Skeletal muscle satellite cell (primary cell): Measurements from ENCODE around the gene FES.
"Not testable (repeated sequence)": the region's sequence is repeated elsewhere in the genome, so short reads cannot be mapped to it uniquely, and the experiment has no call there.

Experiments
- H3K27me3 ChIP-seq: 2 replicates; pipeline ENCODE4 v1.7.0; 2013; ENCODE audit warnings: low read length; ENCODE audit not compliant: control insufficient read depth, insufficient read depth
- H3K36me3 ChIP-seq: 2 replicates; pipeline ENCODE4 v1.7.0; 2013; ENCODE audit warnings: mild to moderate bottlenecking, control low read depth, low read length; ENCODE audit not compliant: insufficient read depth
- H3K4me1 ChIP-seq: 2 replicates; pipeline ENCODE4 v1.7.0; 2013; ENCODE audit warnings: low read length; ENCODE audit not compliant: control insufficient read depth, insufficient read depth
- H3K4me2 ChIP-seq: 2 replicates; pipeline ENCODE4 v1.7.0; 2013; ENCODE audit warnings: mild to moderate bottlenecking, low read length
- H3K4me3 ChIP-seq: 2 replicates; pipeline ENCODE4 v1.7.0; 2013; ENCODE audit warnings: low read length
- H3K9ac ChIP-seq: 2 replicates; pipeline ENCODE4 v1.7.0; 2013; ENCODE audit warnings: mild to moderate bottlenecking, low read depth, low read length, moderate library complexity
- H3K9me3 ChIP-seq: replicated peaks from 2 replicates; pipeline ENCODE4 v1.7.0; 2013; ENCODE audit warnings: mild to moderate bottlenecking, control low read depth, low read length

Gene FES

DNA sequence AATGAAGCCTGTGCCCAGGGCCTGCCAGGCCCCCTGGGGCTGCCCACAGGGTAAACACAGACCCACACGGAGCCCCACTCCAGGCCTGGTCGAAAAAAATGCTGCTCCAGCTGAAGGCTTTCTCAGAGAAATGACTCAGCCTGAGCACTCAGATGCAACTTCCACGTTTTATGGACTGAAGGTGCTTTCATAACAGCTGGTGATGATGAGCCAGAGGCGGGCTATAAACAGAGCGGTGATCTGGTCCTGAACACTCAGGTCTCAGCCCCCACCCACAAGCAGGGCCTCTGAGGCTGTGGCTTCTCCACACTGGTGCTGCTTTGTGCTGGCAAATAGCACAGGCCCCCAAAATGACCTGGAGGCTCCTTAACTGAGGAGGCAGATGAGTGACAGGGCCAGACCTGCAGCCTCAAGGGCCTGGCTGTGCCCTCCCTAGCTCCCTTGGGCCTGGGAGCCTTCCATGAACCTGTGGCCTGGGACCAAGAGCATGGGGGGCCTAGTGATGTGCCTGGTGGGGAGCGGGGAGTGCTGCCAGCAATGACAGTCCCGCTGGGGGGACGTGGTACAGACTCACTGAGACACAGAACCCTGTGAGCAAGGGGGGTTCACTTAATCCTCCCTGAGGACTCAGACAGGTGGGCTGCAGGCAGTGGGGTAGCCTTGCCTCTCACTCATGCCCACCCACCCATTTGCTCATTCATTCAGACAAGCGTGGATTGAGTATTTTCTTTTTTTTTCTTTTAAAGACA lies 38.9 kb upstream of the FES start:
- Histone ChIP-seq H3K4me1 (peaks cover 10% of the 10 kb centered on the region), H3K9ac (peak overlapping the region; percentile 19)

GRCh38 chr15:90849424-90849823 lies 34.9 kb upstream of the FES start:
- H3K27me3 ChIP-seq, result not testable (repeated sequence)
- H3K4me1 ChIP-seq, result peaks cover 19% of the 10 kb centered on the region

More for the DNA sequence above, 38.9 kb upstream of the FES start:
- Histone ChIP-seq H3K27me3 (peaks cover 3% of the 10 kb centered on the region), H3K4me2 (peak overlapping the region; percentile 43), H3K36me3 (no peaks in the 10 kb centered on the region), H3K4me3 (no peak overlapping the region), H3K9me3 (no peaks in the 10 kb centered on the region)

GRCh38 chr15:90851114-90851513 lies 33.2 kb upstream of the FES start:
- H3K4me3 ChIP-seq, result no peak overlapping the region
- H3K9me3 ChIP-seq, result no peaks in the 10 kb centered on the region
- H3K36me3 ChIP-seq, result no peaks in the 10 kb centered on the region
- H3K9ac ChIP-seq, result no peak overlapping the region
- no peaks in the 10 kb centered on the region for H3K27me3 ChIP-seq
- peaks cover 8% of the 10 kb centered on the region for H3K4me1 ChIP-seq
- no peak overlapping the region for H3K4me2 ChIP-seq

More at GRCh38 chr15:90849424-90849823, 34.9 kb upstream of the FES start:
- H3K4me3 ChIP-seq, H3K4me2 ChIP-seq, H3K9me3 ChIP-seq, H3K9ac ChIP-seq, H3K36me3 ChIP-seq: not testable (repeated sequence)

DNA sequence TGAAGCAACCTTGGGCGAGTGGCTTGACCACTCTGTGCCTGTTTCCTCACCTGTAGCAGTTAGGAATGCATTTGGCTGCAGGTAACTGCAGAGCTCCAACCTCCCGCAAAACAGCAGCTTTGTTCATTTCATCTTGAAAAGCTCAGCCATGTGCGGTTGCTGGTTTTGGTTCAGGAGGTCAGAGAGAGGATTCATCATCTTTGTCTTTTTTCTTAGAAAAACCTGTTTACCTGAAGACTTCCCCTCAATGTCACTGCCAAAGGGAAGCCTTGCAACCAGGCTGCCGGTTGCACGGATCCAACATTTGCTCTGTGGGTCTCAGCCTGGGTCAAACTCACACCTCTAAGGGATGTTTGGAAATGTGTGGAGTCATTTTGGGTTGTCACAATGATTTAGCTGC lies 32.4 kb upstream of the FES start:
- Histone ChIP-seq H3K36me3 (no peaks in the 10 kb centered on the region), H3K27me3 (no peaks in the 10 kb centered on the region), H3K9ac (no peak overlapping the region), H3K4me3 (no peak overlapping the region), H3K4me2 (no peak overlapping the region), H3K9me3 (no peaks in the 10 kb centered on the region), H3K4me1 (peaks cover 8% of the 10 kb centered on the region)

GRCh38 chr15:90855139-90855538 lies 29.2 kb upstream of the FES start:
- Histone ChIP-seq H3K27me3 (no peaks in the 10 kb centered on the region), H3K9ac (no peak overlapping the region), H3K4me1 (peaks cover 8% of the 10 kb centered on the region), H3K4me3 (no peak overlapping the region), H3K36me3 (no peaks in the 10 kb centered on the region), H3K4me2 (no peak overlapping the region), H3K9me3 (no peaks in the 10 kb centered on the region)

DNA sequence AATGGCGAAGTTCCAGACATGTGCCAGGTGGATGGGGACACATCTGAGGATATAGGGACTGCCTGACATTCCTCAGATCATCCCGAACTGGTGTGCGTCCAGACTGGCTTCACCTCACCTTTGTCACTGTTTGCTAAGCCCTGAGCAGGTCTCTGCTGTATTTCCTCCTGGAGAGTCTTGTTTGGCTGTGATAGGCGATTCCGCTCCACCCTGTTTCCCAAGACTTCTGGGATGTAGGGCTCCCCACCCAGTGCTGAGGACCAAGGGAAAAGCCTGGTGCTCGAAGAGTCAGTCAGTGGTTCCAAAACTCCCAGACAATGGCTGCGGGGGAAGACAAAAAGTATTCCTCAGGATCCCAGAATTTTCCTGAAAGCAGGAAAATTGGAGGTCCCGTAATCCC lies 27.0 kb upstream of the FES start:
- Histone ChIP-seq H3K27me3 (no peaks in the 10 kb centered on the region), H3K4me1 (peaks cover 7% of the 10 kb centered on the region), H3K36me3 (no peaks in the 10 kb centered on the region), H3K9ac (no peak overlapping the region), H3K4me2 (no peak overlapping the region), H3K9me3 (no peaks in the 10 kb centered on the region), H3K4me3 (no peak overlapping the region)

GRCh38 chr15:90857883-90858443 lies 26.3 kb upstream of the FES start:
- Histone ChIP-seq H3K4me1 (peaks cover 1% of the 10 kb centered on the region), H3K4me3 (no peak overlapping the region), H3K27me3 (no peaks in the 10 kb centered on the region), H3K36me3 (no peaks in the 10 kb centered on the region), H3K9me3 (no peaks in the 10 kb centered on the region), H3K4me2 (no peak overlapping the region), H3K9ac (no peak overlapping the region)

GRCh38 chr15:90859234-90860131 lies 24.8 kb upstream of the FES start:
- peaks cover 15% of the 10 kb centered on the region for H3K4me1 ChIP-seq
- no peaks in the 10 kb centered on the region for H3K27me3 ChIP-seq
- H3K4me3 ChIP-seq, result no peak overlapping the region
- no peaks in the 10 kb centered on the region for H3K9me3 ChIP-seq
- H3K9ac ChIP-seq, result no peak overlapping the region
- H3K36me3 ChIP-seq, result no peaks in the 10 kb centered on the region
- H3K4me2 ChIP-seq, result no peak overlapping the region

DNA sequence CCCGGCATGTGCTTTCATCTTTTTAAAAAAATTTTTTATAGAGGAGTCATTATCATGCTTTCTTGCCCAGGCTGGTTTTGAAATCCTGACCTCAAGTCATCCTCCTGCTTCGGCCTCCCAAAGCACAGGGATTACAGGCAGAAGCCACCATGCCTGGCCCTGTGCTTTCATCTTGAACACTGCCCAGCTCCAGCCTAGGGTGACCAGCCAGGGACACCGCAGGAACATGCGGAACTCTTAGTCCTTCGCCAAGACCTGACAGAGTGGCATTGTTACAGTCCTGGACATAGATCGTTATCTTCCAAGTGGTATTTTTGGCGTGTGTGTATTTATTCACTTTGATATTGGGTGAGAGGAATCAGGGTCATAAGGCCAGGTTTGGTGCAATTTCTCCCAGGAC lies 23.9 kb upstream of the FES start:
- no peak overlapping the region for H3K4me3 ChIP-seq
- no peaks in the 10 kb centered on the region for H3K9me3 ChIP-seq
- no peaks in the 10 kb centered on the region for H3K27me3 ChIP-seq
- H3K9ac ChIP-seq, result no peak overlapping the region
- H3K4me1 ChIP-seq, result peaks cover 15% of the 10 kb centered on the region
- H3K36me3 ChIP-seq, result no peaks in the 10 kb centered on the region
- H3K4me2 ChIP-seq, result no peak overlapping the region

DNA sequence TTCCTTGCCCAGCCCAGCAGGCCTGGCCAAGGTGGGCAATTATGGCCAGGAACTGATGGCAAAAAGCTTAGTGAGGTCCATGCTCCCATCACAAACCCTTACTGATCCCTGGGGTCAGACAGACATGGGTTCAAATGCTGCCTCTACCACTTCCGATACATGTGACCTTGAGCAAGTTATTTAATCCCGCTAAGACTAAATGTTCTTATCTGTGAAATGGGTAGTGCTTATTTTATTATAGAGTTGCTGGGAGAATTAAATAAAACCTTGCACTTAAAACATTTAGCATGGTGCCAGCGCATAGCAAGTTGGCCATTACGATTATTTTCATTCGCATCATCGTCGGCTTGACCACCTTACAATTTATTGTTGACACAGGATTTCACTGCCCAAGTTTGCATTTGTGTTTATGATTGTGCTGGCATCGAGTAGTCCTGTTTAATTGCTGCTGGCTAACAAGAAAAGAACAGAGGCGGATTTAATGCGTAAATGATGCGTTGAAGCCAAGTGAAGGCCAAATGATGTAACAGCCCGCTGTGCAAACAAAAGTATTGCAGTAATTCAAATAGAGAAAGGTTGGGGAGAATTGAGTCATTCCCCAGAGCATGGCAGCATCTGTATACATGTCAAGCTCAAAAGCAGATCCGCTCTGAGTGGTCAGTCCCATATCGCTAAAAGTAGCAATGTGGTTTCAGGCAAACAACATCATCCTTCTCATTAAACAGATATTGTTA lies 23.2 kb upstream of the FES start:
- Histone ChIP-seq H3K4me1 (peaks cover 15% of the 10 kb centered on the region), H3K4me3 (no peak overlapping the region), H3K36me3 (no peaks in the 10 kb centered on the region), H3K4me2 (no peak overlapping the region), H3K27me3 (no peaks in the 10 kb centered on the region), H3K9ac (no peak overlapping the region), H3K9me3 (no peaks in the 10 kb centered on the region)

DNA sequence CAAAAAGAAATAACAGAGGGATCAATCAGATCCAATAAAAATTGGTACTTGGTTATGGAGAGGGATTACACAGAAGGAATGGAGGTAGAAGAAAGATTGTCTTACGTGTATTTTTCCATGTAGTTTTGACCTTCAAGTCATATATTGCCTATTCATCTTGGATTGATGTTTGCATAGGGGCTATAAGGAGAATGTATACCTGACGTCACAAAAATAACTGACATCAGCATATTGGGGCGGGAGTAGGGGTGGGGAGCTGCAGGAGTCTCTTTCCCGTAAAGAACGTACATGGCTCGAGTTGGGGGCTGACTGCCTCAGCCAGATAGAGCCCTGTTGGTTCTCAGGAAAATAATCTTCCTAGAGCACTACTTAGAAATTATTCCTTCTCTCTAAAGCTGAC lies 21.8 kb upstream of the FES start:
- Histone ChIP-seq H3K9ac (no peak overlapping the region), H3K27me3 (no peaks in the 10 kb centered on the region), H3K9me3 (no peaks in the 10 kb centered on the region), H3K36me3 (no peaks in the 10 kb centered on the region), H3K4me3 (no peak overlapping the region), H3K4me2 (no peak overlapping the region), H3K4me1 (peaks cover 15% of the 10 kb centered on the region)
